ENCODE results near the gene PRKAB1.

PRKAB1 gene

DNA sequence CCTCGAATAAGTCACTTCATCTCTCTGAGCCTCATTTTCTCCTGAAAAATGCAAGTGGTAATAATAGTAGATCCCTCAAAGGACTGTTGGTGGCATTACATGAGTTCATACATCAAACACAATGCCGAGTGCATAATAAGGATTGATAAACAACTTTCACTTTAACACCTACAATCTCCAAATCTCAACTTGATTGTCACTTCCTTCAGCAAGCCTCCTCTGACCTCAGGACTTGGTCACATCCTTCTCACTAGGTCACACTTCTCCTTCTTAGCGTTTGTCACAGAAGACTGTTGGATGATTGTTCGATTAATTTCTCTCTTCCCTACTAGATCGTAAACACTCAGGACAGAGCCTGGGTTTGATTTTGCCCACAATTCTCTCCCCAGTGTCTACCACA, 7.9 kb upstream of the PRKAB1 start:
- no peaks in the 10 kb centered on the region for H3K27me3 ChIP-seq (ENCODE audit: control insufficient read depth in 1 of 2, insufficient read depth in 2 of 2, low read length in 2 of 2)
- no peak overlapping the region for H3K4me3 ChIP-seq (ENCODE audit: low read length in 2 of 2)
- H3K9ac ChIP-seq (ENCODE audit: low read length in 2 of 2), result no peak overlapping the region
- no peaks in the 10 kb centered on the region for H3K9me3 ChIP-seq (ENCODE audit: control insufficient read depth in 2 of 2, low read length in 2 of 2)
- H3K36me3 ChIP-seq (ENCODE audit: control insufficient read depth in 2 of 2, insufficient read depth in 2 of 2, low read length in 2 of 2), result no peaks in the 10 kb centered on the region
- no peak overlapping the region for H3K27ac ChIP-seq (ENCODE audit: low read length)
- H3K4me1 ChIP-seq (ENCODE audit: control insufficient read depth, insufficient read depth, low read length), result no peaks in the 10 kb centered on the region

DNA sequence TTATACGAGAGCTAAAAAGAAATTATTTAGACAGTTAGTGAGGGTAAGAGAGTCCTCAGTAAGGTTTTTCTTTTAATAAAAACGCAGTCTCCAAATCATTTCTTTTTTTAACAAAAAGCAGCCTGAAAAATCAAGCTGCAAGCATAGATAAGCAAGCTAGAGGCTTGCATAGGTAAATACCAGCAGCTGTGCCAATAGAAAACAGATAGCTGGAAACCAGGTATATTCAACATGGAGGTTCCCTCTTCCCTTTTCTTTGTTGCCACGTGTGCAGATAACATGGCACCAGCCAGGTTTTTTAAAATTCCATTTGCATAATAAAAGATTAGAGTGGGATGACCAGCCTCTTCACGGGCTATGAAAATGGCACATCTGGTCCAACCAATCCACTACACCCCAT, 6.1 kb upstream of the PRKAB1 start:
- H3K27ac ChIP-seq (ENCODE audit: low read length), result no peak overlapping the region
- no peaks in the 10 kb centered on the region for H3K4me1 ChIP-seq (ENCODE audit: control insufficient read depth, insufficient read depth, low read length)
- no peaks in the 10 kb centered on the region for H3K27me3 ChIP-seq (ENCODE audit: control insufficient read depth in 1 of 2, insufficient read depth in 2 of 2, low read length in 2 of 2)
- H3K36me3 ChIP-seq (ENCODE audit: control insufficient read depth in 2 of 2, insufficient read depth in 2 of 2, low read length in 2 of 2), result no peaks in the 10 kb centered on the region
- no peak overlapping the region for H3K4me3 ChIP-seq (ENCODE audit: low read length in 2 of 2)
- no peaks in the 10 kb centered on the region for H3K9me3 ChIP-seq (ENCODE audit: control insufficient read depth in 2 of 2, low read length in 2 of 2)
- no peak overlapping the region for H3K9ac ChIP-seq (ENCODE audit: low read length in 2 of 2)

DNA sequence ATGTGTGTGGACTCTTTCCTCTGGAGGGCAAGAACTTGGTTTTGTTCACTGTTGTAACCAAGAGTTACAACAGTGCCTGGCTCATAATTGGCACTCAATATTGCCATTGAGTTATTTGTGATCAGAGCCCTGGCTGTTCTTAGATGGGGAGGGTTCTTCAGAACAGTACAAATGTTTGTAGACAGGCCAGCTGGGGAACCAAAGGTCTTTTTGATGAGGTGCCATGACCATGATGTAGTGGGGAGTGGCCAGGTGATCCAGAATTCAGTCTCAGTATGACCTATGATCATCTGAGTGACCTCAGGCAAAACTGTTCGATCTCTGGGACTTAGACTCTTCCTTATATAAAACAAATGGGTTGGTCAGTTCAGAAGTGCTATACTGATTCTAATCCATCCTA, 3.3 kb upstream of the PRKAB1 start:
- Histone ChIP-seq H3K4me3 (ENCODE audit: low read length in 2 of 2) (no peak overlapping the region), H3K27me3 (ENCODE audit: control insufficient read depth in 1 of 2, insufficient read depth in 2 of 2, low read length in 2 of 2) (no peaks in the 10 kb centered on the region), H3K27ac (ENCODE audit: low read length) (no peak overlapping the region), H3K36me3 (ENCODE audit: control insufficient read depth in 2 of 2, insufficient read depth in 2 of 2, low read length in 2 of 2) (no peaks in the 10 kb centered on the region), H3K9ac (ENCODE audit: low read length in 2 of 2) (no peak overlapping the region), H3K9me3 (ENCODE audit: control insufficient read depth in 2 of 2, low read length in 2 of 2) (no peaks in the 10 kb centered on the region), H3K4me1 (ENCODE audit: control insufficient read depth, insufficient read depth, low read length) (no peaks in the 10 kb centered on the region)

DNA sequence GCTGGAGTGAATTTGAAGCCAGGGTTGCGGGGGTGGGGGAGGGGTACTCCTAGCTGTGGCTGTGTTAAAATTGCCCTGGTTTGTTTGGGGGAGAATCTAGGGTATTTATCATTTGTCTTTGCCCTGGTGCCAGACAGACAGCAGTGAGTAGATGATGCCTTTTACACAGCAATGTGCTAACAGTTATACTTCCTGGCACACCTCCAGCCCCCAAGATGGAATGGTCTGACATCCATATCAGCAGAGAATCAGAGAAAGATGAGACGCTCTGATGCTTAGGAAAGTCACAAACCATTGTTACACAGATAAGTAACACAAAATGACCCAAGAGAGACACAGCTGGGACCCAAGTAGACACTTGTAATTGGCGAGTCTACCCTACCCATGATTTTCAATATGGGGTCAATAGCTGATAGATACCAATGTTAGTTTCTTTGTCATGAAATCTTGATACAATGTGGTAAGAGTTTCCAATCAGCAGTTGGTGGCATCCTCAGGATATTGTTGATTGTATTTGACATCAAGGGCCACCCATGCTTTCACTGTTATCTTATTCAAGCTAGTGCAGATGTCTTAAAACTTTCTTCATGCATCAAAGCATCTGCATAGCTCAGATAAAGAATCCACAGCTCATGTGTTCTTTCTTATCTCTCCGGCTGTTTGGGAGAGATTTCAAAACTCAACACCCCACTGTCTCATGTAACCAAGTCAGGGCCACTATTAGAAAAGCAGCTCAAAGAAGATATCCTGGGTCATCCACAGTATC, 2.6 kb upstream of the PRKAB1 start:
- no peak overlapping the region for H3K9ac ChIP-seq (ENCODE audit: low read length in 2 of 2)

DNA sequence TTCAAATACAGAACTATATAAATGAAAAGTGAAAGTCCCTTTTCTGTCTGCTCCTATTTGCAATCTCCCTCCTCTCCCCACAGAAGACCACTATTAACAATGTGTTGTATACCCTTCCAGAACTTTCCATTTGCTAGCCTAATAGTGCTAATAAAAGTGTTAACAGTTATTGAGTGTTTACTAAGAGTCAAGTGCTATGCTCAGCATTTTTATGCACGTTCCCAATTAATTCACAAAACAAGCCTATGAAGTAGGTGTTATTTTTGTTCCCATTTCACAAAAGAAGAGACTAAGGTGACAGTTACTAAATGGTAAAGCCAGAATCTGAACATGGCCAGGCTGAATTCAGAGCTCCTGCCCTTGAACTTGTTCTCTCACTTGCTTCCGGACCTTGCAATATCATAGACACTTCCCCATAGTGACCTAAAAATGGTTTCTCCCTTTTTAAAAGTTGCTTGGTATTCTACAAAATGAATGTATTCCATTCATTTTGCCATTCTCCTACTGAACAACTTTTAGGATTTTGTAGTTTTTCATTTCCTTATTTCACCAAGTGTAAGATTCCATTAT, 1.6 kb upstream of the PRKAB1 start:
- no peaks in the 10 kb centered on the region for H3K9me3 ChIP-seq (ENCODE audit: control insufficient read depth in 2 of 2, low read length in 2 of 2)
- no peak overlapping the region for H3K4me3 ChIP-seq (ENCODE audit: low read length in 2 of 2)
- no peak overlapping the region for H3K27ac ChIP-seq (ENCODE audit: low read length)
- H3K9ac ChIP-seq (ENCODE audit: low read length in 2 of 2), result no peak overlapping the region
- H3K4me1 ChIP-seq (ENCODE audit: control insufficient read depth, insufficient read depth, low read length), result no peaks in the 10 kb centered on the region
- peaks cover 2 to 5% of the 10 kb centered on the region in 2 donors for H3K36me3 ChIP-seq (ENCODE audit: control insufficient read depth in 2 of 2, insufficient read depth in 2 of 2, low read length in 2 of 2)
- H3K27me3 ChIP-seq (ENCODE audit: control insufficient read depth in 1 of 2, insufficient read depth in 2 of 2, low read length in 2 of 2), result no peaks in the 10 kb centered on the region

More for the DNA sequence above, 2.6 kb upstream of the PRKAB1 start:
- H3K4me3 ChIP-seq (ENCODE audit: low read length in 2 of 2), result no peak overlapping the region
- H3K4me1 ChIP-seq (ENCODE audit: control insufficient read depth, insufficient read depth, low read length), result no peaks in the 10 kb centered on the region
- H3K9me3 ChIP-seq (ENCODE audit: control insufficient read depth in 2 of 2, low read length in 2 of 2), result no peaks in the 10 kb centered on the region
- H3K27me3 ChIP-seq (ENCODE audit: control insufficient read depth in 1 of 2, insufficient read depth in 2 of 2, low read length in 2 of 2), result no peaks in the 10 kb centered on the region
- no peak overlapping the region for H3K27ac ChIP-seq (ENCODE audit: low read length)
- peaks cover 2 to 3% of the 10 kb centered on the region in 2 donors for H3K36me3 ChIP-seq (ENCODE audit: control insufficient read depth in 2 of 2, insufficient read depth in 2 of 2, low read length in 2 of 2)

DNA sequence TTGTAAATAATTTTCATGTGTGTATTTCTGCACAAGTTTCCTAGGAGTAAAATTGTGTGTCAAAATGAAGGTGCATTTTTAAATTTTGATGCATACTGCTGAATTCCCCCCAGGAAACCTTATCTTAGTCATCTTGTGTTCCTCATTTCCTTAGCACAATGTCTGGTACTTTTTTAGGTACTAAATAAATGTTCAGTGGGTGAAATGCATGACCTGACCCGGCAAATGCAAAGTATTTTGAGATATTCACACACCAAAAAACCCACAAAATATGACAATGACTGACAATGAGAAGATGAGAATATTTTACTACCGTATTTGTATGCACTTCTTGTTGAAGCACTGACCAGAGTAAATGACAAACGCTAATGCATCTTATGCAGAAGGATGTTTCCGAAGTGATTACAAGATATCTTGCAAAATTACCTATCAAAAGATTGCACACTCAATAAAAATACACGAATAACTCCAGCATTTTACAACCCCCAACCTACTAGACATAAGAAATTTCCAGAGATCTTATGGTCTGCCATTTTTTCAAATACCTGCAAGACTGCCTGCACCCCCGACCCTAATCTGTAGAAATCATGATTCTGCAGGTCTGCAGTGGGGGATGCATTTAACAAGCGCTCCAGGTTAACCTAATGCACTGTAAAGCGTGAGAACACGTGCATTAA, 895 bp upstream of the PRKAB1 start:
- H3K9ac ChIP-seq (ENCODE audit: low read length in 2 of 2), result peak overlapping the region; percentile 43 to 59
- peaks cover 5 to 6% of the 10 kb centered on the region in 2 donors for H3K36me3 ChIP-seq (ENCODE audit: control insufficient read depth in 2 of 2, insufficient read depth in 2 of 2, low read length in 2 of 2)
- H3K27me3 ChIP-seq (ENCODE audit: control insufficient read depth in 1 of 2, insufficient read depth in 2 of 2, low read length in 2 of 2), result no peaks in the 10 kb centered on the region
- no peaks in the 10 kb centered on the region for H3K9me3 ChIP-seq (ENCODE audit: control insufficient read depth in 2 of 2, low read length in 2 of 2)
- H3K27ac ChIP-seq (ENCODE audit: low read length), result no peak overlapping the region
- peak overlapping the region; percentile 78 to 95 for H3K4me3 ChIP-seq (ENCODE audit: low read length in 2 of 2)
- H3K4me1 ChIP-seq (ENCODE audit: control insufficient read depth, insufficient read depth, low read length), result no peaks in the 10 kb centered on the region

DNA sequence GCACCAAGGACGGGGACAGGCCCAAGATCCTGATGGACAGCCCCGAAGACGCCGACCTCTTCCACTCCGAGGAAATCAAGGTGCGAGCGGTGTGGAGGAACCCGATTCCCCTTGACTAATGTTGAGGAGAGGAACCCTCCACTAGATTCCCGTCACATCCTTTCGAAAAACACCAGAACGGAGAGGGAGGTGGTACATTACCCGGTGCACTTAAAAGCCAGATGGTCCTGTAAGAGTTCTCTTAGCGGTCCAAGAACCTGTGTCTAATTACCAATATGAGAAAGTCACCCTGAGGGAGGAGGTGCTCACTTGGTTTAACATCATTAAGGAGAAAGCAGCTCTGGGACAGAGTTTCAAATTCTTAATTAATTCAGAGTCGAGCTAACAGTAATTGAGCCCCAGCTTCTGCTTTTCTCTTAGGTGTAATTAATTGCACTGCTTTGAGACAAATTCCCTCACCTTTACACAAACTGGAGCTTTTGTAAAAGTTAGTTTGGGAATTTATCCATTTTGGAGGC, 450 bp downstream of the PRKAB1 start:
- H3K9me3 ChIP-seq (ENCODE audit: control insufficient read depth in 2 of 2, low read length in 2 of 2), result no peaks in the 10 kb centered on the region
- H3K27ac ChIP-seq (ENCODE audit: low read length), result peak overlapping the region; percentile 77
- no peaks in the 10 kb centered on the region for H3K27me3 ChIP-seq (ENCODE audit: control insufficient read depth in 1 of 2, insufficient read depth in 2 of 2, low read length in 2 of 2)
- H3K36me3 ChIP-seq (ENCODE audit: control insufficient read depth in 2 of 2, insufficient read depth in 2 of 2, low read length in 2 of 2), result peaks cover 5 to 18% of the 10 kb centered on the region in 2 donors
- peak overlapping the region; percentile 89 to 96 for H3K9ac ChIP-seq (ENCODE audit: low read length in 2 of 2)
- H3K4me1 ChIP-seq (ENCODE audit: control insufficient read depth, insufficient read depth, low read length), result no peaks in the 10 kb centered on the region
- H3K4me3 ChIP-seq (ENCODE audit: low read length in 2 of 2), result peak overlapping the region; percentile 87 to 95

DNA sequence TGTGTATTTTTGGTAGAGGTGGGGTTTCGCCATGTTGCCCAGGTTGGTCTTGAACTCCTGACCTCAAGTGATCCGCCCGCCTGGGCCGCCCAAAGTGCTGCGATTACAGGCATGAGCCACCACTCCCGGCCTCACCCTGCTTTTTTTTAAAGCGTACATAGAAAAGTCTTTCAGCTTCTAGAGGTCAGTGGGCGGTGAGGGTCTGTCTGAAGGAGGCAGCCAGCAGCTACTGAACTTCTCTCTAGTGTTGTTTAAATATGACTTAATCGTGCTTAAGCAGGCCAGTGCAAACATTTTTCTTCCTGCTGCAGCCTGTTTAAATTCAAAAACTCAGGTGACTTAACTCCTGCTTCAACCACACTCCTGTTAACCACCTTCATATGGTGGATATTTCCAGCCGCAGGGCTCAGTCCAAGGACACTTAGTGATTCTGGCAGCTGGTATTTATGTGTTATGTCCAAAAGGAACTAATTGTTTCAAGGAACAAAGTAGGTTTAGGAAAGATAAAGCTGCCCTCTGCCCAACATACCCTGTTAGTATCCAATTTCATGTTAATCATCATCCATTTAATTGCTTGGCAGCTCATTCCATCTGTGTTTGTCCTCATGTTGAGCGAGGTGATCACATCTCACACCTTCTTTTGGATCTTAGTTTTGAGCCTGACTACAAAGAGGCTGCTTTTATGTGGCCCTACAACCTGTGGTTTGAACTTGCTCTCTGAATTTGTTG, 2.0 kb downstream of the PRKAB1 start:
- no peak overlapping the region for H3K9ac ChIP-seq (ENCODE audit: low read length in 2 of 2)
- no peaks in the 10 kb centered on the region for H3K4me1 ChIP-seq (ENCODE audit: control insufficient read depth, insufficient read depth, low read length)
- H3K36me3 ChIP-seq (ENCODE audit: control insufficient read depth in 2 of 2, insufficient read depth in 2 of 2, low read length in 2 of 2), result peaks cover 20 to 33% of the 10 kb centered on the region in 2 donors
- no peaks in the 10 kb centered on the region for H3K27me3 ChIP-seq (ENCODE audit: control insufficient read depth in 1 of 2, insufficient read depth in 2 of 2, low read length in 2 of 2)
- H3K4me3 ChIP-seq (ENCODE audit: low read length in 2 of 2), result no peak overlapping the region
- no peak overlapping the region for H3K27ac ChIP-seq (ENCODE audit: low read length)
- H3K9me3 ChIP-seq (ENCODE audit: control insufficient read depth in 2 of 2, low read length in 2 of 2), result no peaks in the 10 kb centered on the region

DNA sequence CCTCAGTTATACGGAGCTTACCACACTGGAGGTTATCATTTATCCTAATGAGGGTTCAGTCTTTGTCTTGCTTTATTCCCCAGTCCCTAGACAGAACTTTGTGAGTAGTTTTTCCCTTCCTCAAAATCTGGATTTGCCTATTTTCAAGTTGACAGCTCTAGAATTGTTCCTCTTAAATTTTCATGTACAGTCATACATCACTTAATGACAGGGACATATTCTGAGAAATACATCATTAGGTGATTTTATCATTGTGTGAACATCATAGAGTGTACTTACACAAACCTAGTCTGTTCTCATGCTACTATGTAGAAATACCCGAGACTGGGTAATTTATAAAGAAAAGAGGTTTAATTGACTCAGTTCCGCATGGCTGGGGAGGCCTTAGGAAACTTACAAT, 3.1 kb downstream of the PRKAB1 start:
- Histone ChIP-seq H3K9ac (ENCODE audit: low read length in 2 of 2) (no peak overlapping the region), H3K36me3 (ENCODE audit: control insufficient read depth in 2 of 2, insufficient read depth in 2 of 2, low read length in 2 of 2) (peaks cover 23 to 43% of the 10 kb centered on the region in 2 donors), H3K9me3 (ENCODE audit: control insufficient read depth in 2 of 2, low read length in 2 of 2) (no peaks in the 10 kb centered on the region), H3K4me3 (ENCODE audit: low read length in 2 of 2) (no peak overlapping the region), H3K4me1 (ENCODE audit: control insufficient read depth, insufficient read depth, low read length) (no peaks in the 10 kb centered on the region), H3K27me3 (ENCODE audit: control insufficient read depth in 1 of 2, insufficient read depth in 2 of 2, low read length in 2 of 2) (no peaks in the 10 kb centered on the region), H3K27ac (ENCODE audit: low read length) (no peak overlapping the region)

DNA sequence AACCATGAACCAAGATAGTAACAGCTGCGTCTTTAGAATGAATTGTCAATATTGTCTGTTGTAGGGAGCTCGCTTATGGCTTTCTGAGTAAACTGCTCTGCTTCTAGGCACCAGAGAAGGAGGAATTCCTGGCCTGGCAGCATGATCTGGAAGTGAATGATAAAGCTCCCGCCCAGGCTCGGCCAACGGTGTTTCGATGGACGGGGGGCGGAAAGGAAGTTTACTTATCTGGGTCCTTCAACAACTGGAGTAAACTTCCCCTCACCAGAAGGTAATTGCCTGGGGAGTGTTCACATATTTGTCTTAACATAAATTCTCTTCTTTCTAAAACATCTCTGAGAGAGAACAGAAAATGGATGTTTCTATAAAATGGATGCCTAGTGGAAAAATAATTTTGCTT, 4.3 kb downstream of the PRKAB1 start:
- Histone ChIP-seq H3K4me1 (ENCODE audit: control insufficient read depth, insufficient read depth, low read length) (no peaks in the 10 kb centered on the region), H3K9me3 (ENCODE audit: control insufficient read depth in 2 of 2, low read length in 2 of 2) (no peaks in the 10 kb centered on the region), H3K27me3 (ENCODE audit: control insufficient read depth in 1 of 2, insufficient read depth in 2 of 2, low read length in 2 of 2) (no peaks in the 10 kb centered on the region), H3K9ac (ENCODE audit: low read length in 2 of 2) (no peak overlapping the region), H3K4me3 (ENCODE audit: low read length in 2 of 2) (no peak overlapping the region), H3K27ac (ENCODE audit: low read length) (no peak overlapping the region), H3K36me3 (ENCODE audit: control insufficient read depth in 2 of 2, insufficient read depth in 2 of 2, low read length in 2 of 2) (peaks cover 35 to 54% of the 10 kb centered on the region in 2 donors)
